Glutamatergic neuron (in vitro differentiated cells): ENCODE measurements around the gene STAB2. TPM values are rescaled to one million over a fixed set of nuclear protein-coding genes. Genes with fewer than 3 reads are reported as not detected.

ENCODE experiments used
- DNase-seq: peaks from one replicate; pipeline ENCODE4 v3.0.0; 2022
- H3K27ac Mint-ChIP-seq: one replicate; pipeline ENCODE4 v1.8.0; 2020; ENCODE audit warnings: mild to moderate bottlenecking, mixed read lengths, inconsistent platforms; ENCODE audit not compliant: unreplicated experiment
- H3K27me3 Mint-ChIP-seq: one replicate; pipeline ENCODE4 v1.8.0; 2020; ENCODE audit warnings: mild to moderate bottlenecking, moderate library complexity, mixed read lengths, inconsistent platforms; ENCODE audit not compliant: unreplicated experiment
- H3K36me3 Mint-ChIP-seq: one replicate; pipeline ENCODE4 v1.8.0; 2020; ENCODE audit warnings: mild to moderate bottlenecking, mixed read lengths, inconsistent platforms; ENCODE audit not compliant: unreplicated experiment
- H3K4me1 Mint-ChIP-seq: one replicate; pipeline ENCODE4 v1.8.0; 2020; ENCODE audit warnings: mild to moderate bottlenecking, low read depth, mixed read lengths, inconsistent platforms; ENCODE audit not compliant: unreplicated experiment
- H3K4me3 Mint-ChIP-seq: one replicate; pipeline ENCODE4 v1.8.0; 2020; ENCODE audit warnings: mild to moderate bottlenecking, mixed read lengths, inconsistent platforms; ENCODE audit not compliant: unreplicated experiment
- H3K9me3 Mint-ChIP-seq: one replicate; pipeline ENCODE4 v1.8.0; 2020; ENCODE audit warnings: mild to moderate bottlenecking, moderate library complexity, mixed read lengths, inconsistent platforms; ENCODE audit not compliant: unreplicated experiment
- total RNA-seq: library from RNA; stranded (reverse); fragmentation: NEBNext Ultra II Directional; extraction: Animal tissue kit (Norgen Biotek cat#: 25700); gene quantifications from one replicate; pipeline ENCODE4 v1.2.1, GENCODE V29; 2021; ENCODE audit not compliant: unreplicated experiment
- TF ChIP-seq, protein P1 (sequence below): fragments of 200-600 bp; sonication (generic); IDR thresholded peaks from one replicate; pipeline ENCODE4 v1.5.0; 2021; ENCODE audit not compliant: partially characterized antibody, unreplicated experiment

STAB2 gene
- total RNA-seq, 1 donor from 2014 or later, result not detected

DNA sequence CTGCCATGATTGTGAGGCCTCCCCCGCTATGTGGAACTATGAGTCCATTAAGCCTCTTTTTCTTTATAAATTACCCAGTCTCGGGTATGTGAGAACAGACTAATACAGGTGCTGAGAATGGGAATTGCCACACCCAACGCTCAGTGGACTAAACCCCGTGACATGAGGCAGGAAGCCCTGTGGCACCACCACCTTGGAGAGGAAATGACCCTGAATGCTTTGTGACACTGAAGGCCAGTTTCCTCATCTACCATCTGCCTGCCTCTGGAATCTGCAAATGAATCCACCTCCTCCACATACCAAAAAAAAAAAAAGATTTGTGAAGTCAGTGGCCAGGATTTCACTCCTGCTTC, 212.4 kb downstream of the STAB2 start:
- no peak overlapping the region for H3K27ac Mint-ChIP-seq
- no peak overlapping the region for H3K4me3 Mint-ChIP-seq
- no peaks in the 10 kb centered on the region for H3K9me3 Mint-ChIP-seq
- H3K4me1 Mint-ChIP-seq, result no peaks in the 10 kb centered on the region
- no peaks in the 10 kb centered on the region for H3K27me3 Mint-ChIP-seq
- DNase-seq, result no peak
- TF ChIP-seq, protein P1, sequence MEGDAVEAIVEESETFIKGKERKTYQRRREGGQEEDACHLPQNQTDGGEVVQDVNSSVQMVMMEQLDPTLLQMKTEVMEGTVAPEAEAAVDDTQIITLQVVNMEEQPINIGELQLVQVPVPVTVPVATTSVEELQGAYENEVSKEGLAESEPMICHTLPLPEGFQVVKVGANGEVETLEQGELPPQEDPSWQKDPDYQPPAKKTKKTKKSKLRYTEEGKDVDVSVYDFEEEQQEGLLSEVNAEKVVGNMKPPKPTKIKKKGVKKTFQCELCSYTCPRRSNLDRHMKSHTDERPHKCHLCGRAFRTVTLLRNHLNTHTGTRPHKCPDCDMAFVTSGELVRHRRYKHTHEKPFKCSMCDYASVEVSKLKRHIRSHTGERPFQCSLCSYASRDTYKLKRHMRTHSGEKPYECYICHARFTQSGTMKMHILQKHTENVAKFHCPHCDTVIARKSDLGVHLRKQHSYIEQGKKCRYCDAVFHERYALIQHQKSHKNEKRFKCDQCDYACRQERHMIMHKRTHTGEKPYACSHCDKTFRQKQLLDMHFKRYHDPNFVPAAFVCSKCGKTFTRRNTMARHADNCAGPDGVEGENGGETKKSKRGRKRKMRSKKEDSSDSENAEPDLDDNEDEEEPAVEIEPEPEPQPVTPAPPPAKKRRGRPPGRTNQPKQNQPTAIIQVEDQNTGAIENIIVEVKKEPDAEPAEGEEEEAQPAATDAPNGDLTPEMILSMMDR, result no peak
- H3K36me3 Mint-ChIP-seq, result no peaks in the 10 kb centered on the region

- Mint-ChIP-seq H3K27me3 (no peaks in the 10 kb centered on the region), H3K27ac (no peak overlapping the region), H3K9me3 (no peaks in the 10 kb centered on the region), H3K36me3 (no peaks in the 10 kb centered on the region), H3K4me3 (no peak overlapping the region), H3K4me1 (no peaks in the 10 kb centered on the region)
- TF ChIP-seq, protein P1, result no peak
- DNase-seq, result no peak
These were observed 213.0 kb downstream of the STAB2 start for GRCh38 chr12:103799857-103800771.

- DNase-seq, result no peak
- TF ChIP-seq, protein P1, result no peak
- Mint-ChIP-seq H3K36me3 (no peaks in the 10 kb centered on the region), H3K4me3 (no peak overlapping the region), H3K9me3 (no peaks in the 10 kb centered on the region), H3K27me3 (no peaks in the 10 kb centered on the region), H3K4me1 (no peaks in the 10 kb centered on the region), H3K27ac (no peak overlapping the region)
These were observed 214.9 kb downstream of the STAB2 start for GRCh38 chr12:103801709-103802585.

GRCh38 chr12:103802586-103802886, 215.5 kb downstream of the STAB2 start:
- Mint-ChIP-seq H3K4me3 (no peak overlapping the region), H3K27me3 (no peaks in the 10 kb centered on the region), H3K36me3 (no peaks in the 10 kb centered on the region), H3K4me1 (no peaks in the 10 kb centered on the region), H3K27ac (no peak overlapping the region), H3K9me3 (no peaks in the 10 kb centered on the region)
- DNase-seq, result no peak
- TF ChIP-seq, protein P1, result no peak

DNA sequence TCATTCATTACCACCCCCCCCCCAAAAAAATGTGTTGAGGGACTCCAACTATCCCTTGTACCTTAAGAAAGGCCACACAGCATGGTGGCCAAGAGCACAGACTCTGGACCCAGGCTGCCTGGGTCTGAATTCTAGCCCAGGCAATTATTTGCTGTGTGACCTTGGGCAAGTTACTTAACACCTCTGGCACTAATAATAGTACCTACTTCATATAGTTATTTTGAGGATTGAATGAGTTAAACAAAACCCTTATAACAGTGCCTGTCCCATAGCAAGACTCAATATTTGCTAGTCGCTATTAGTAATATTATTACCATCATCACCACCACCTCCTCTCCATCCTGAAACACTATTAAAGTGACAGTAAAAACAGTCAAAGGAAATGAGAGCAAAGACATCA, 216.8 kb downstream of the STAB2 start:
- Mint-ChIP-seq H3K9me3 (no peaks in the 10 kb centered on the region), H3K4me3 (no peak overlapping the region), H3K27me3 (no peaks in the 10 kb centered on the region), H3K27ac (no peak overlapping the region), H3K36me3 (no peaks in the 10 kb centered on the region), H3K4me1 (no peaks in the 10 kb centered on the region)
- DNase-seq, result no peak
- TF ChIP-seq, protein P1, result no peak
